ENCODE results near the gene RHOV. TPM values are rescaled to one million over a fixed set of nuclear protein-coding genes. Genes with fewer than 3 reads are reported as not detected.

The RHOV gene
- total and polyA plus RNA-seq, 10 of the 15 experiments (the other 5 are each of a cell fraction or from before 2014, with no cell fraction given) = 0.24 to 39.3 (median 9.3) TPM

- POLR2A ChIA-PET = no interaction called here
- DNase-seq (ENCODE audit: low read depth, low spot score) (no peak), ATAC-seq (no peak), FAIRE-seq (no peak)
- H3K27ac ChIP-seq (ENCODE audit: control insufficient read depth, insufficient read depth) = no peak overlapping the region
- SMC1A ChIA-PET (ENCODE audit: uncharacterized antibody, unreplicated experiment) = interaction anchor here (1.0 kb wide), 1 partner anchor 13 kb away, joined by 3 read pairs; the partner anchor contains the start of gene SPINT1
- CTCF ChIA-PET = interaction anchor here (0.6 kb wide), 1 partner anchor 121 kb away, joined by 4 read pairs; no protein-coding TSS in a partner anchor
- H3K4me1 ChIP-seq (ENCODE audit: control insufficient read depth, insufficient read depth, low read length) = no peaks in the 10 kb centered on the region
- 40% methylated on average over 2 of the region's 2 CpGs for WGBS (ENCODE audit: insufficient coverage, insufficient replicate concordance, low lambda C conversion rate, missing lambda C conversion rate)
- intact Hi-C loops (cut with micrococcal nuclease; ENCODE audit: unreplicated experiment) (no loop called here), in situ Hi-C loops (cut with MboI) (no loop called here)
- BruUV-seq (replicated peaks) = no TSS peak
- H3K36me3 ChIP-seq (ENCODE audit: control insufficient read depth in 2 of 2, insufficient read depth in 2 of 2, low read length in 1 of 2) = no peaks in the 10 kb centered on the region
- H4K20me1 ChIP-seq (ENCODE audit: control insufficient read depth, insufficient read depth) = no peaks in the 10 kb centered on the region
- TF ChIP-seq SIX5 (IDR thresholded peaks at IDR 0.05; ENCODE audit: low read depth, low read length, severe bottlenecking) = no peak
- no peak for TF ChIP-seq SUPT20H (IDR thresholded peaks at IDR 0.05; ENCODE audit: borderline replicate concordance, control insufficient read depth, low read depth, low read length)
- TF ChIP-seq FOXM1 (IDR thresholded peaks at IDR 0.05; ENCODE audit: low read depth, low read length) = no peak
- TF ChIP-seq ZNF592 (IDR thresholded peaks at IDR 0.05) = no peak
- TF ChIP-seq IRF5 (IDR thresholded peaks at IDR 0.05; ENCODE audit: borderline replicate concordance) = no peak
- no peak for TF ChIP-seq CEBPZ (IDR thresholded peaks at IDR 0.05; ENCODE audit: low read depth, low read length)
- no peak for TF ChIP-seq HSF1 (IDR thresholded peaks at IDR 0.05; ENCODE audit: low read depth, low read length)
- TF ChIP-seq ZNF24 (IDR thresholded peaks at IDR 0.05) = no peak
- no peak for TF ChIP-seq SP1 (IDR thresholded peaks at IDR 0.05; ENCODE audit: low read depth, low read length)
- TF ChIP-seq HCFC1 (IDR thresholded peaks at IDR 0.05; ENCODE audit: low read length) = no peak
- no peaks in the 10 kb centered on the region for H3K79me2 ChIP-seq (ENCODE audit: control insufficient read depth, insufficient read depth, low read length)
- H3K4me2 ChIP-seq (ENCODE audit: control insufficient read depth, insufficient read depth) = no peak overlapping the region
- H3K27me3 ChIP-seq (replicated peaks in 1 of 2; ENCODE audit: control insufficient read depth in 2 of 2, insufficient read depth in 2 of 2, low read length in 1 of 2) = no peaks in the 10 kb centered on the region; a peak in 1 of 4 replicates
- RAD21 ChIA-PET (ENCODE audit: unreplicated experiment) = interaction anchor here (0.7 kb wide), 1 partner anchor 262 kb away, joined by 3 read pairs; no protein-coding TSS in a partner anchor
- H2AFZ ChIP-seq (ENCODE audit: control insufficient read depth, low read depth, low read length) = no peak overlapping the region
- H3K9ac ChIP-seq (ENCODE audit: control insufficient read depth, insufficient read depth, low read length) = no peak overlapping the region
- no peak overlapping the region for H3K4me3 ChIP-seq
- no peaks in the 10 kb centered on the region for H3K9me3 ChIP-seq (replicated peaks; ENCODE audit: control insufficient read depth, insufficient read depth, low read length)
Measured at GRCh38 chr15:40830884-40831283, 43.1 kb downstream of the RHOV start.
